Measurements from ENCODE around the gene ARHGEF11. TPM values are rescaled to one million over a fixed set of nuclear protein-coding genes. Genes with fewer than 3 reads are reported as not detected.

Gene ARHGEF11
- polyA plus RNA-seq, 3 donors from 2014 or later, result 0.08 to 0.86 (median 0.22) TPM

GRCh38 chr1:156924478-156925153 lies 120.9 kb downstream of the ARHGEF11 start:
- no peak for DNase-seq
- H3K27ac Mint-ChIP-seq, result no peak overlapping the region
- peak overlapping the region in 1 of 5 donors; percentile 12 for H3K4me3 Mint-ChIP-seq
- peaks cover 17 to 50% (median 26%) of the 10 kb centered on the region in 3 donors for H3K27me3 Mint-ChIP-seq (ENCODE audit: low read depth in 3 of 3)
- peaks cover 0 to 4% (median 0%) of the 10 kb centered on the region in 6 donors for H3K9me3 Mint-ChIP-seq
- H3K36me3 Mint-ChIP-seq, result peaks cover 0 to 4% (median 3%) of the 10 kb centered on the region in 3 donors
- H3K4me1 Mint-ChIP-seq, result peaks cover 6 to 7% of the 10 kb centered on the region in 2 donors

GRCh38 chr1:156923670-156924477 lies 121.7 kb downstream of the ARHGEF11 start:
- H3K36me3 Mint-ChIP-seq, result peaks cover 0 to 4% (median 3%) of the 10 kb centered on the region in 3 donors
- peaks cover 19 to 45% (median 24%) of the 10 kb centered on the region in 3 donors for H3K27me3 Mint-ChIP-seq (ENCODE audit: low read depth in 3 of 3)
- H3K9me3 Mint-ChIP-seq, result peaks cover 0 to 4% (median 0%) of the 10 kb centered on the region in 6 donors
- DNase-seq, result no peak
- peaks cover 6 to 7% of the 10 kb centered on the region in 2 donors for H3K4me1 Mint-ChIP-seq
- no peak overlapping the region for H3K4me3 Mint-ChIP-seq
- H3K27ac Mint-ChIP-seq, result no peak overlapping the region

- no peak for DNase-seq
- peak overlapping the region in 2 of 5 donors; percentile 10 to 43 for H3K4me3 Mint-ChIP-seq
- peaks cover 0 to 4% (median 0%) of the 10 kb centered on the region in 6 donors for H3K9me3 Mint-ChIP-seq
- H3K27ac Mint-ChIP-seq, result no peak overlapping the region
- peaks cover 3 to 6% of the 10 kb centered on the region in 2 donors for H3K4me1 Mint-ChIP-seq
- peaks cover 0 to 3% (median 2%) of the 10 kb centered on the region in 3 donors for H3K36me3 Mint-ChIP-seq
- H3K27me3 Mint-ChIP-seq (ENCODE audit: low read depth in 3 of 3), result peaks cover 19 to 42% (median 30%) of the 10 kb centered on the region in 3 donors
Observed at GRCh38 chr1:156922986-156923669, 122.4 kb downstream of the ARHGEF11 start.

- Mint-ChIP-seq H3K27ac (no peak overlapping the region), H3K9me3 (peaks cover 0 to 4% (median 0%) of the 10 kb centered on the region in 6 donors), H3K4me1 (peaks cover 0 to 3% of the 10 kb centered on the region in 2 donors), H3K36me3 (no peaks in the 10 kb centered on the region), H3K27me3 (ENCODE audit: low read depth in 3 of 3) (peaks cover 15 to 35% (median 28%) of the 10 kb centered on the region in 3 donors), H3K4me3 (peak overlapping the region in 1 of 5 donors; percentile 48)
- DNase-seq, result no peak
Observed at GRCh38 chr1:156921053-156921529, 124.5 kb downstream of the ARHGEF11 start.

- no peak within 1 kb of the TSS for H3K27ac Mint-ChIP-seq
- peak within 1 kb of the TSS in 1 of 5 donors; percentile 48 for H3K4me3 Mint-ChIP-seq
- H3K4me1 Mint-ChIP-seq, result peaks cover 0 to 3% of the 10 kb centered on the region in 2 donors
- H3K9me3 Mint-ChIP-seq, result peaks cover 0 to 4% (median 0%) of the 10 kb centered on the region in 6 donors
- peak; percentile 16 to 32 (median 24) for DNase-seq
- H3K27me3 Mint-ChIP-seq (ENCODE audit: low read depth in 3 of 3), result peaks cover 17 to 35% (median 26%) of the 10 kb centered on the region in 3 donors
- H3K36me3 Mint-ChIP-seq, result no peaks in the 10 kb centered on the region
Observed at GRCh38 chr1:156920233-156921052, 125.1 kb downstream of the ARHGEF11 start, which contains the start of gene LRRC71. TSS of gene LRRC71 (plus strand) at chr1:156920632. CDS start at chr1:156920804, 172 bp downstream.

- no peak for DNase-seq
- no peaks in the 10 kb centered on the region for H3K36me3 Mint-ChIP-seq
- peaks cover 8 to 19% (median 9%) of the 10 kb centered on the region in 3 donors for H3K27me3 Mint-ChIP-seq (ENCODE audit: low read depth in 3 of 3)
- no peak overlapping the region for H3K27ac Mint-ChIP-seq
- no peaks in the 10 kb centered on the region for H3K4me1 Mint-ChIP-seq
- no peaks in the 10 kb centered on the region for H3K9me3 Mint-ChIP-seq
- no peak overlapping the region for H3K4me3 Mint-ChIP-seq
Observed at GRCh38 chr1:156914440-156914856, 131.1 kb downstream of the ARHGEF11 start.

GRCh38 chr1:156913809-156914387 lies 131.6 kb downstream of the ARHGEF11 start:
- H3K36me3 Mint-ChIP-seq, result no peaks in the 10 kb centered on the region
- no peak for DNase-seq
- H3K9me3 Mint-ChIP-seq, result no peaks in the 10 kb centered on the region
- no peak overlapping the region for H3K27ac Mint-ChIP-seq
- no peak overlapping the region for H3K4me3 Mint-ChIP-seq
- no peaks in the 10 kb centered on the region for H3K4me1 Mint-ChIP-seq
- H3K27me3 Mint-ChIP-seq (ENCODE audit: low read depth in 3 of 3), result peaks cover 8 to 19% (median 8%) of the 10 kb centered on the region in 3 donors

- no peak for DNase-seq
- Mint-ChIP-seq H3K4me1 (no peaks in the 10 kb centered on the region), H3K36me3 (no peaks in the 10 kb centered on the region), H3K27ac (no peak overlapping the region), H3K9me3 (no peaks in the 10 kb centered on the region), H3K4me3 (no peak overlapping the region), H3K27me3 (ENCODE audit: low read depth in 3 of 3) (peaks cover 2 to 16% (median 9%) of the 10 kb centered on the region in 3 donors)
Observed at GRCh38 chr1:156912861-156913808, 132.4 kb downstream of the ARHGEF11 start.

- no peak for DNase-seq
- Mint-ChIP-seq H3K4me1 (no peaks in the 10 kb centered on the region), H3K4me3 (no peak overlapping the region), H3K36me3 (no peaks in the 10 kb centered on the region), H3K27me3 (ENCODE audit: low read depth in 3 of 3) (peaks cover 2 to 16% (median 9%) of the 10 kb centered on the region in 3 donors), H3K27ac (no peak overlapping the region), H3K9me3 (no peaks in the 10 kb centered on the region)
Observed at GRCh38 chr1:156912310-156912709, 133.2 kb downstream of the ARHGEF11 start.

- no peaks in the 10 kb centered on the region for H3K4me1 Mint-ChIP-seq
- no peak overlapping the region for H3K27ac Mint-ChIP-seq
- H3K4me3 Mint-ChIP-seq, result no peak overlapping the region
- H3K9me3 Mint-ChIP-seq, result no peaks in the 10 kb centered on the region
- H3K36me3 Mint-ChIP-seq, result no peaks in the 10 kb centered on the region
- peaks cover 3 to 11% (median 9%) of the 10 kb centered on the region in 3 donors for H3K27me3 Mint-ChIP-seq (ENCODE audit: low read depth in 3 of 3)
- DNase-seq, result no peak
Observed at GRCh38 chr1:156911577-156912298, 133.8 kb downstream of the ARHGEF11 start.

- H3K9me3 Mint-ChIP-seq, result peaks cover 0 to 1% (median 0%) of the 10 kb centered on the region in 6 donors
- peaks cover 5 to 14% (median 7%) of the 10 kb centered on the region in 3 donors for H3K27me3 Mint-ChIP-seq (ENCODE audit: low read depth in 3 of 3)
- no peaks in the 10 kb centered on the region for H3K36me3 Mint-ChIP-seq
- H3K4me1 Mint-ChIP-seq, result no peaks in the 10 kb centered on the region
- H3K27ac Mint-ChIP-seq, result peak overlapping the region in 1 of 6 donors; percentile 28
- DNase-seq, result peak in 2 of 3 donors; percentile 26 to 34
- no peak overlapping the region for H3K4me3 Mint-ChIP-seq
Observed at GRCh38 chr1:156910309-156910782, 135.2 kb downstream of the ARHGEF11 start.

All from immature natural killer cell (primary cell).